GM19452 (cell line): ENCODE data around the gene GSTA5.
"Not testable (repeated sequence)": the region's sequence is repeated elsewhere in the genome, so short reads cannot be mapped to it uniquely, and the experiment has no call there.

ENCODE experiments used
- ATAC-seq: cut with Tn5 transposase; IDR thresholded peaks from one replicate; pipeline ENCODE4 v1.9.1; 2021; ENCODE audit not compliant: unreplicated experiment

GSTA5 gene

DNA sequence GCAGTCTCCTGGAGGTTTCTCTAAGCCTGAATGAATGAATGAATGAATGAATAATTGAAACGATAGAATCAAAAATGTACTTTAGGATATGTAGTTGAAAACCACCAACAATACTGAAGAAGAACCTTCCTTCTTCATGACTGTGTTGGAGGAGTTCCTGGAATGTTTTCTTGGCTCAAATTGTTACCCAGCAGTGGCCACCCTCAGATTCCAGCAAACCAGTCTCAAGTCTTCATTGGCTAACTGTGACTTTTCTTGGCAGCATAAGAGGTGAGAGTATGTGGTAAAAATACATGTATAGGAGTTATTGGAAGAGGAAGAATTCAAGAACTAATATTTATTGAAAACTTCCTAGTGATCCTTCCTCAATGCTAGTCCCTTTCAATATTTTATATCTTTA lies 41.3 kb downstream of the GSTA5 start:
- not testable (repeated sequence) for ATAC-seq

DNA sequence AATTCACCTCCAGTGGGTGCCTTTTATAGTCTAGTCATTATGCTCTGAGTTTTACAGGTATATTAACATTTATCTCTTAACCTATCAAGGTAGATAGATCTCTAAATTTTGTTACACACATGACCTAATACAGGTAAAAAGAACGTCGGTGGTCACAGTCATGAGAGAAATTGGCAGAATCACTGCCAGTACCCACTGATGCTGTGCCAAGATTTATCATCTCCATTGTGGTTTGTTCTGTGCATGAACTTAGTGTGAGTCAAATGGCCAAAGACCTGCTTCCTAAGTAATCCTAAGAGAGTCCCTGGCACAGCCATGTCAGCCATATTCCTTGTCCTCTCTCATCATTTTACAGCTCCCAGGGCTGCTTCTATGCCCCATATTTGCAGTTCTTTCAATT lies 46.2 kb downstream of the GSTA5 start:
- not testable (repeated sequence) for ATAC-seq

DNA sequence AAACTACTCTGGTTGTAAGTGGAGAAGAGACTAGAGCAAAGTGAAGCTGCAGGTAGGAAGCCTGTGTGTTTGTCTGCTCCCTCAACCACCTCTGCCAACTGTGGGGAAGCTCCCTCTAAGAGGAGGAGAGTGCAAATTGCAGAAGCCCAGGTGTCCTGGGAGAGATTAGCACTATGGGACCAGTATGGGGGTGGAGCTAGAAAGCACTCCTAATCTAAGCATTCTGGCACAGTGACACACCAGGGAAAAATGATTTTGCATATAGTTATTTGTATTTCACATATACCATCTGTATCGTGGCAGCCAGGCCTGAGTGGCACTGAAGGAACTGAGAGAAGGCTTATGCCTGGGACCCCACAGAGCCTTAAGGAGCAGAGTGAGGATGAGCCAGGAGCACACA lies 49.8 kb downstream of the GSTA5 start:
- no peak for ATAC-seq

DNA sequence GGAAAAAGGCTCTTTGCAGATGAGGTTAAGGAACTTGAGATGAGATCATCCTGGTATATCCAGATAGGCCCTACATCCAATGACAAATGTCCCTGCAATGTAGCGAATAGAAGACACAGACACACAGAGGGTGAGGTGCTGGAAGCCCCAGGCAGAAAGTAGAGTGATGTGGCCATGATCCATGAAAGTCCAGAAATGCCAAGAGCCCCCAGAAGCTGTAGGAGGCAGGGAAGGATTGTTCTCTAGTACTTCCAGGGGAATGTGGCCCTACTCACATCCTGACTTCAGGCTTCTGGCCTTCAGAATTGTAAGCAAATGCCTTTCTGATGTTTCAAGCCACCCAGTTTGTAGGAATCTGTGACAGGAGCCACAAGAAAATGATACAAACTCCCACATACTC lies 51.0 kb downstream of the GSTA5 start:
- ATAC-seq = not testable (repeated sequence)

GRCh38 chr6:52788478-52788877 lies 52.1 kb downstream of the GSTA5 start:
- no peak for ATAC-seq

- no peak for ATAC-seq
These were observed 52.7 kb downstream of the GSTA5 start for GRCh38 chr6:52787917-52788316.

GRCh38 chr6:52786249-52786956 lies 54.2 kb downstream of the GSTA5 start:
- ATAC-seq = no peak

- not testable (repeated sequence) for ATAC-seq
These were observed 57.8 kb downstream of the GSTA5 start for GRCh38 chr6:52782696-52783274.

DNA sequence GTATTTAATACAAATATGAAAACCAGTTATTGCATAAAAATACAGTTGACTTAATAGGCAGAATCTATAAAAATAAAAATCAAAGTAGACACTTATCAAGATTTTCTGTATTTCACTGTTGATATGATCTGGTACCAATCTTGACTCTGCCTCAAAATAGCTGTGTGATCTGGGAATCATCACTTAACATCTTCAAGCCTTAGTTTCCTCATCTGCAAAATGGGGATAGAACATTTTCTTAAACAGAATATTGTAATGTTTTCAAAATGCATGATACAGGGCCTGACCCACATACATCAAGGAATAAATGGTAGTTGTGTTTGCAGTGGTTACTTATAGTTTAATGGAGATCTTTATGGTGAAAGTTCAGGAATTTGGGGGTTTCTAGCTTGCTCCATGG lies 58.4 kb downstream of the GSTA5 start:
- not testable (repeated sequence) for ATAC-seq
